ENCODE measurements around the gene PSG6. TPM values are rescaled to one million over a fixed set of nuclear protein-coding genes. Genes with fewer than 3 reads are reported as not detected.
"Not testable (repeated sequence)": the region's sequence is repeated elsewhere in the genome, so short reads cannot be mapped to it uniquely, and the experiment has no call there.

PSG6 gene
- polyA plus RNA-seq, 1 experiment, result not detected

DNA sequence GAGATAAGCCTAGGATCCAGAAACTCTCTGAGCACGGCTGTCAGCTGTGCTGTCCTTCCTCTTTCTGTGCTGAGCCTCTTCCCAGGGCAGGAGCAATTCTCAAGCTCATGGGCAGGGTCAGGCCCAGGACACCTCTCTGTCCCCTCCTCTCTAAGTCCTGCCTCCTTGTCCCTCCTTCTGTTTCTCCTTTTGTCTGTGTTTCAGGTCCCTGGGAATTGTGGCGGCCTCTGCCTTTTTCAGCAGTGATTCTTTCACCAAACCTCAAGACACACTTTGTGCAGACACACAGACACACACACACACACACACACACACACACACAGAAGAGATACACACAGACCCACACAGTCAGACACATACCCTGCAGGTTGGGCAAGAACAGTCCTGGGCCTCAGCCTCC is 38.1 kb downstream of the PSG6 start, which contains the start of gene PSG1:
Gene PSG1, minus strand, starts transcription at position 101 of the 400 bp plus-strand sequence. CDS start 132 bp downstream, outside the sequence.
- Histone ChIP-seq H3K27me3 (ENCODE audit: control insufficient read depth, insufficient read depth, low read length) (no peaks in the 10 kb centered on the region), H3K4me3 (ENCODE audit: low read depth, low read length) (no peak within 1 kb of the TSS), H3K9me3 (ENCODE audit: control insufficient read depth, insufficient read depth, low read length) (peaks cover 10% of the 10 kb centered on the region), H3K27ac (ENCODE audit: low read depth, low read length) (no peak within 1 kb of the TSS)
- ChIA-PET CTCF (no interaction called here), POLR2A (no interaction called here)
- DNase-seq (ENCODE audit: low read depth, low spot score), result no peak
- TF ChIP-seq, protein P1, sequence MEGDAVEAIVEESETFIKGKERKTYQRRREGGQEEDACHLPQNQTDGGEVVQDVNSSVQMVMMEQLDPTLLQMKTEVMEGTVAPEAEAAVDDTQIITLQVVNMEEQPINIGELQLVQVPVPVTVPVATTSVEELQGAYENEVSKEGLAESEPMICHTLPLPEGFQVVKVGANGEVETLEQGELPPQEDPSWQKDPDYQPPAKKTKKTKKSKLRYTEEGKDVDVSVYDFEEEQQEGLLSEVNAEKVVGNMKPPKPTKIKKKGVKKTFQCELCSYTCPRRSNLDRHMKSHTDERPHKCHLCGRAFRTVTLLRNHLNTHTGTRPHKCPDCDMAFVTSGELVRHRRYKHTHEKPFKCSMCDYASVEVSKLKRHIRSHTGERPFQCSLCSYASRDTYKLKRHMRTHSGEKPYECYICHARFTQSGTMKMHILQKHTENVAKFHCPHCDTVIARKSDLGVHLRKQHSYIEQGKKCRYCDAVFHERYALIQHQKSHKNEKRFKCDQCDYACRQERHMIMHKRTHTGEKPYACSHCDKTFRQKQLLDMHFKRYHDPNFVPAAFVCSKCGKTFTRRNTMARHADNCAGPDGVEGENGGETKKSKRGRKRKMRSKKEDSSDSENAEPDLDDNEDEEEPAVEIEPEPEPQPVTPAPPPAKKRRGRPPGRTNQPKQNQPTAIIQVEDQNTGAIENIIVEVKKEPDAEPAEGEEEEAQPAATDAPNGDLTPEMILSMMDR (IDR thresholded peaks at IDR 0.05; ENCODE audit: low read depth, low read length), result no peak

DNA sequence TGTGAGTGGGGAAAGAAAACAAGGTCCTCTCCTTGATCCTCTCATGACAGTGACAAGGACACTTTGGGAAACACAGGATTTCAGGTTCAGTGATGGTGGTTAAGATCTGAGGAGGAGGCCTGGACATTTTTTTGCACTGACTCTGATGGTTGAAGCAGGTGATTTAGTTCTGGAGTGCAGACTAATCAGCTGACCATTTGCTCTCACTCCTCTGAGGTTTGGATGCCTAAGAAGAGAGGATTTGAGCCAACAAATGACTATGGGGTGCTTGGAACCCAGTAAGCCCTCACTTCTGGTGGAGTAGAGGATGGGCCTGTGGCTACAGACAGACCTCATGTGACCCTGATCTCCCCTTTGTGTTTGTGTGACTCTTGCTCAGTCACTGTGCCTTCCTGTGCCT is 41.1 kb downstream of the PSG6 start:
- not testable (repeated sequence) for H3K9me3 ChIP-seq (ENCODE audit: control insufficient read depth, insufficient read depth, low read length); DNase-seq (ENCODE audit: low read depth, low spot score); H3K4me3 ChIP-seq (ENCODE audit: low read depth, low read length); H3K27me3 ChIP-seq (ENCODE audit: control insufficient read depth, insufficient read depth, low read length)
- CTCF ChIA-PET, result interaction anchor here (1.6 kb wide), 1 partner anchor 9 kb away, joined by 7 read pairs; no protein-coding TSS in a partner anchor
- POLR2A ChIA-PET, result interaction anchor here (0.6 kb wide), 1 partner anchor 54 kb away, joined by 8 read pairs; no protein-coding TSS in a partner anchor
- peak overlapping the region; percentile 96 for H3K27ac ChIP-seq (ENCODE audit: low read depth, low read length)

DNA sequence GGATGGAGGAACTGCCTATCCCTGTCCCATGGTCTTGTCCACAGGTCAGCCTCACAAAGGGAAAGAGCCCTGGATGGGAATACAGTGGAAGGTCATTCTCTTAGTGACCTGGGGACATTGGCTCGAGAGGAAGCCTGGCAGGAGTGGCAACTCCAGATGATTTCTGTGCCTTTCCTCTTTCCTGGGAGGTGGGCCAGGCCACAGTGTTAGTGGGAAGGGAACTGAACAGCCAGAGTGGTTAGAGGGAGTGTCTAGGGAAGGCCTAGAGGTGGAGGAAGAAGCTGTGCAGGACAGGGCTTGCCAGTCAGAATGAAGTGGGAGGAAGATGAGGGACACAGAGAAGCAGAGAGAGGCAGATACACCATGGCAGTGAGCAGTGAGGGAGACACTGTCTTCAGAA is 41.8 kb downstream of the PSG6 start:
- CTCF ChIA-PET, result interaction anchor here (1.6 kb wide), 1 partner anchor 9 kb away, joined by 7 read pairs; no protein-coding TSS in a partner anchor

DNA sequence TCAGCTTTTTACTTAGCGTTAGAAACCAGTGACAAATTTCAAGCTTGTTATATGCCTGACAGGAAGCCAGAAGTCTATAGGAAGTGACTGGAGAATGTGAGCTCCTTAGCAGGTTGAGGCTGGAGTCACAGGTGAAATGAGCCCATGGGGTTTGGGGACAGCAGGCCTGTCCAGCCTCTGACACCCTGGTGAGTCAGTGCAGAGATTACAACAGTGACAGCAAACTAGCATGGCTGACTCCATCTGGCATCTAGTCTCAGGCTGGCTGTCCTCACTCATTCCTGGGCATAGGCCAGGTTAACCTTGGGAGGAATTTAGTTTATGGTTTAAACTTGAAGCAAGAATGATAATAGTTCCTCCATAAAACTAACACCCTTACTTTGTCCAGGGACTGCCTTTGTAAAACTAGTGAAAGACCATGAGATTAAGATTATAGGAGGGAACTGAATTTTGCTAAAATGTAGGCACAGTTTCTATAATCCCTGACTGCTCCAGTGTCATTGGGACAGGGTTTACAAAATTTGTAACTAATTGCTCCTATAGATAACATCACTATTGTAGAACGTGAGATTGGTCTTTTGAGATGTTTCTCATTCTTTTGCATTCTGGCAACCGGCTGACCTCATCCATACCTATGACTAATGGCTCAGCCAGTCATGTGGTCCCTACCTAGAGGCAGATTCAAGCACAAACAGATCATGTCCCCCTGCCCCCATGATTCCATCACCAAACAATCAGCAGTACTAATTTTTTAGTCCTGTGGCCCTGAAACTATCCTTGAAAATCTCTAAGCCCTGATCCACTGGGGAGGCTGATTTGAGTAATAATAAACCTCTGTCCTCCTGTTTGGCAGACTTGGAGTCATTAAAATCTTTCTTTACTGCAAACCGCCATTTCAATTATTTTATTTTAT is 42.5 kb downstream of the PSG6 start:
- H3K9me3 ChIP-seq (ENCODE audit: control insufficient read depth, insufficient read depth, low read length); POLR2A ChIA-PET; H3K4me3 ChIP-seq (ENCODE audit: low read depth, low read length); H3K27me3 ChIP-seq (ENCODE audit: control insufficient read depth, insufficient read depth, low read length): not testable (repeated sequence)
- DNase-seq (ENCODE audit: low read depth, low spot score), result peak; percentile 67
- peak overlapping the region; percentile 96 for H3K27ac ChIP-seq (ENCODE audit: low read depth, low read length)
- CTCF ChIA-PET, result interaction anchor here (0.5 to 1.5 kb wide), 2 partner anchors 10 to 25 kb away, joined by 3 to 7 read pairs; no protein-coding TSS in a partner anchor

More for the DNA sequence above, 41.8 kb downstream of the PSG6 start:
- not testable (repeated sequence) for DNase-seq (ENCODE audit: low read depth, low spot score); H3K4me3 ChIP-seq (ENCODE audit: low read depth, low read length); H3K27me3 ChIP-seq (ENCODE audit: control insufficient read depth, insufficient read depth, low read length); H3K9me3 ChIP-seq (ENCODE audit: control insufficient read depth, insufficient read depth, low read length)
- POLR2A ChIA-PET, result interaction anchor here (0.6 kb wide), 1 partner anchor 53 kb away, joined by 8 read pairs; no protein-coding TSS in a partner anchor
- peak overlapping the region; percentile 96 for H3K27ac ChIP-seq (ENCODE audit: low read depth, low read length)

DNA sequence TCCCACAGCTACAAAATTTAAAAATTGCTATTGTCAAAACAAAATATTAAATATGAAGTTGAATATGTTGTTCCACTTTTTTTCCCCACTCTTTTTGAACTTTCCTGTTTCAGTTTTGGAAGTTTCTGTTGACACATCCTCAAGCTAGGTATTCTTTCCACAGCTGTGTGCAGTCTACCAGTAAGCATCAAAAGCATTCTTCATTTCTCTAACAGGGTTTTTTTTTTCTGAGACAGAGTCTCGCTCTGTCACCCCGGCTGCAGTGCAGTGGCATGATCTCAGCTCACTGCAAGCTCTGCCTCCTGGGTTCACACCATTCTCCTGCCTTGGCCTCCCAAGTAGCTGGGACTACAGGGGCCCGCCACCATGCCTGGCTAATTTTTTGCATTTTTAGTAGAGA is 43.6 kb downstream of the PSG6 start:
- H3K9me3 ChIP-seq (ENCODE audit: control insufficient read depth, insufficient read depth, low read length); H3K4me3 ChIP-seq (ENCODE audit: low read depth, low read length); H3K27me3 ChIP-seq (ENCODE audit: control insufficient read depth, insufficient read depth, low read length); POLR2A ChIA-PET; DNase-seq (ENCODE audit: low read depth, low spot score): not testable (repeated sequence)
- peak overlapping the region; percentile 96 for H3K27ac ChIP-seq (ENCODE audit: low read depth, low read length)
- CTCF ChIA-PET, result interaction anchor here (0.5 to 1.5 kb wide), 2 partner anchors 11 to 24 kb away, joined by 3 to 7 read pairs; no protein-coding TSS in a partner anchor

DNA sequence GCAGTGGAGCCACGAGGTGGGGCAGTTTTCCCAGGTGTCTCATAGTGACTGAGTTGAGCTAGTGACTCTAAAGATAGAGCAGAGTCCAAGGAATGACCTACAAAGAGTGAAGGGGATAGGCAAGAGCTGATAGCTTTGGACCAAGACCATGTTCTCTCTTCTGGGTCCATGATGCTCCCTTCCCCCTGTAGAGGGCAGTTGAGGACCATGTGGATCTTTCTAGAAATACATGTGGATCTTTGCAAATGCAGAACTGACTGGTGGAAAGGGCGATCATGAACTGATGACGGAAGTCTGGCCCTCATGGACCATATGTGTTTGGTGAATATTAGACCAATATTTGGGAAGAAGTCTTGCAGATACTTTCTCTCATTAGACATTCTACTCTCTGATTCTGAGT is 45.1 kb downstream of the PSG6 start:
- POLR2A ChIA-PET, result no interaction called here
- CTCF ChIA-PET, result no interaction called here
- no peak for DNase-seq (ENCODE audit: low read depth, low spot score)
- Histone ChIP-seq H3K9me3 (ENCODE audit: control insufficient read depth, insufficient read depth, low read length) (no peaks in the 10 kb centered on the region), H3K27ac (ENCODE audit: low read depth, low read length) (no peak overlapping the region), H3K4me3 (ENCODE audit: low read depth, low read length) (no peak overlapping the region), H3K27me3 (ENCODE audit: control insufficient read depth, insufficient read depth, low read length) (no peaks in the 10 kb centered on the region)
- TF ChIP-seq, protein P1 (IDR thresholded peaks at IDR 0.05; ENCODE audit: low read depth, low read length), result no peak

DNA sequence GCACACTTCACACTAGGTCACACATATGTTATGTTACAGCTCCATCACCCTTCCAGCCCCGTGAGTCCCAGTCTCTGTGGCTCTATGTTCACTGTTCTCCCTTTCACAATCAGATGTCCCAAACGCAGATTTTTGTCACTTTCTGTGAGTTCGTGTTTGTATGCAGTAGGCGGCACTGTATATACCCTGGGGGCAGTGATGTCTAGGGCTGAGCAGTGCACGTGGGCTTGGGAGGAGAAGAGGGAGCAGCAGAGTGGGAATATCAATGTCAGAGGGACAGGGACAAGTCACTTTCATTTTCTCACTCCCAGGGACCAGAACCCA is 60.2 kb downstream of the PSG6 start:
- H3K27me3 ChIP-seq (ENCODE audit: control insufficient read depth, insufficient read depth, low read length), result no peaks in the 10 kb centered on the region
- ChIA-PET POLR2A (no interaction called here), CTCF (no interaction called here)
- H3K4me3 ChIP-seq (ENCODE audit: low read depth, low read length), result no peak overlapping the region
- no peak for DNase-seq (ENCODE audit: low read depth, low spot score)
- H3K27ac ChIP-seq (ENCODE audit: low read depth, low read length), result no peak overlapping the region
- TF ChIP-seq, protein P1 (IDR thresholded peaks at IDR 0.05; ENCODE audit: low read depth, low read length), result no peak
- H3K9me3 ChIP-seq (ENCODE audit: control insufficient read depth, insufficient read depth, low read length), result peaks cover 14% of the 10 kb centered on the region
